Fibroblast of skin of scalp (primary cell): ENCODE measurements around the gene BTBD7. TPM values are rescaled to one million over a fixed set of nuclear protein-coding genes. Genes with fewer than 3 reads are reported as not detected.
"Not testable (repeated sequence)": the region's sequence is repeated elsewhere in the genome, so short reads cannot be mapped to it uniquely, and the experiment has no call there.

Source experiments
- DNase-seq: peaks from one replicate; pipeline ENCODE4 v3.0.0-alpha.2; 2013
- polyA plus RNA-seq, 2 experiments: library from polyadenylated mRNA; unstranded; fragments of 120-200 nt; gene quantifications; one replicate each; pipeline ENCODE4 v1.2.1, GENCODE V29; 2013; ENCODE audit not compliant: insufficient read length in 2 of 2

Gene BTBD7, protein sequence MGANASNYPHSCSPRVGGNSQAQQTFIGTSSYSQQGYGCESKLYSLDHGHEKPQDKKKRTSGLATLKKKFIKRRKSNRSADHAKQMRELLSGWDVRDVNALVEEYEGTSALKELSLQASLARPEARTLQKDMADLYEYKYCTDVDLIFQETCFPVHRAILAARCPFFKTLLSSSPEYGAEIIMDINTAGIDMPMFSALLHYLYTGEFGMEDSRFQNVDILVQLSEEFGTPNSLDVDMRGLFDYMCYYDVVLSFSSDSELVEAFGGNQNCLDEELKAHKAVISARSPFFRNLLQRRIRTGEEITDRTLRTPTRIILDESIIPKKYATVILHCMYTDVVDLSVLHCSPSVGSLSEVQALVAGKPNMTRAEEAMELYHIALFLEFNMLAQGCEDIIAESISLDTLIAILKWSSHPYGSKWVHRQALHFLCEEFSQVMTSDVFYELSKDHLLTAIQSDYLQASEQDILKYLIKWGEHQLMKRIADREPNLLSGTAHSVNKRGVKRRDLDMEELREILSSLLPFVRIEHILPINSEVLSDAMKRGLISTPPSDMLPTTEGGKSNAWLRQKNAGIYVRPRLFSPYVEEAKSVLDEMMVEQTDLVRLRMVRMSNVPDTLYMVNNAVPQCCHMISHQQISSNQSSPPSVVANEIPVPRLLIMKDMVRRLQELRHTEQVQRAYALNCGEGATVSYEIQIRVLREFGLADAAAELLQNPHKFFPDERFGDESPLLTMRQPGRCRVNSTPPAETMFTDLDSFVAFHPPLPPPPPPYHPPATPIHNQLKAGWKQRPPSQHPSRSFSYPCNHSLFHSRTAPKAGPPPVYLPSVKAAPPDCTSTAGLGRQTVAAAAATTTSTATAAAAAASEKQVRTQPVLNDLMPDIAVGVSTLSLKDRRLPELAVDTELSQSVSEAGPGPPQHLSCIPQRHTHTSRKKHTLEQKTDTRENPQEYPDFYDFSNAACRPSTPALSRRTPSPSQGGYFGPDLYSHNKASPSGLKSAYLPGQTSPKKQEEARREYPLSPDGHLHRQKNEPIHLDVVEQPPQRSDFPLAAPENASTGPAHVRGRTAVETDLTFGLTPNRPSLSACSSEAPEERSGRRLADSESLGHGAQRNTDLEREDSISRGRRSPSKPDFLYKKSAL
- 20.0 TPM for polyA plus RNA-seq (2013, experiment 1 of 2; ENCODE audit: insufficient read length)
- polyA plus RNA-seq (2013, experiment 2 of 2; ENCODE audit: insufficient read length), result 22.9 TPM

DNA sequence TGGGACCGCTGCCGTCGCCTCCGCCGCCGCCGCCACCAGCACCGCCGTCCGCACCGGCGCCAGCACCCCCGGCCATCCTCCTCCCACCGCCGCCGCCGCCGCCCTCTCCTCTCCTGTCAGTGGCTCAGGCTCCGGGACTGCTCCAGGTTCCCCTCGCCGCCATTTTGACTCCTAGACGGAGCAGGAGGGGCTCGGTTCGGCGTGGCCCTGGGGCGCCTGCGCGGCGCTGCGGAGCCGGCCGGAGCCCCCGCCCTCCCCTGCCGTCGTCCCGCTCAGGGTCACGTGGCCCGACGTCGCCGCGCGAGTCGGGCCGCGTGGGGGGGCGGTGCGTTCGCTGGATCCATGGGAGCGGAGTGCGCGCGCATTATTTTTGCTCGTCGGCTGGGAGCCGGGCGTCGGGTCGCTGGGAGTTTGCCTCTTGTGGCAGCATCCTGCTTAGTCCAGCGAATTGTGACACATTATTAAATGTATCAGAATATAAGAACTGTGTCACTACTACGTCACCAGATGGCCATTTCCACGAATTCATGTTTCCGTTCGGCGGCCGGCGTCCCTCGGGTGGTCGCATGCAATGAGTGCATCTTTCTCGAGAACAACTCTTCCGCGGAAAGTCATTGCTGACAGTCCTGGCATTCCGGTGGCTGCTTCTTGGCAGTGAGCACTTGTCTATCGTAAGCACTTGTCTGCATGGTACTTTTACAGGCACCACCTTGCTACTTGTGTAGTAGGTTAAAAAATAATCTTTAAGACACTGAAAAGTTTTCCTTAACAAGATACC, at the start of gene BTBD7:
Gene BTBD7 (minus strand): TSS at position 184 of the 778 bp plus-strand sequence. CDS start 36,985 bp downstream, outside the sequence.
- peak; percentile 98 for DNase-seq

DNA sequence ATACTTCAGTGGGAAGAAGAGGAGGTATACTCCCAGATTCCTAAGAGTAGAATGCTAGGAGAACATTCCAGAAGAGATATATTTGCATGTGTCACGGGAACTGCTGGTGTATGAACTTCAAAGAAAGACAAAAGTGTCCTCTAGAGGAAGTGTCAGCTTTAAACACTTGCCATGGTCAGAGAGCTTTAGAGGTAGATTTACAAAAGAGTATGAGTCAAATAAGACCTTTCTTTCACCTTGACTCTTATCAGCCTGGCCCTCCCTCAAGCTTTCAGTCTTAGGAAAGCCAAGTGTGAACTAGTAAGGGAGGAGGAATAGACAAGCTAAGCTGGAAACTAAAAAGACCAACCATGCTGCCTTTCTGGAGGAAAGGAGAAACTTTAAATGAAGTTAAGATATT, 48.8 kb upstream of the BTBD7 start:
- no peak for DNase-seq

DNA sequence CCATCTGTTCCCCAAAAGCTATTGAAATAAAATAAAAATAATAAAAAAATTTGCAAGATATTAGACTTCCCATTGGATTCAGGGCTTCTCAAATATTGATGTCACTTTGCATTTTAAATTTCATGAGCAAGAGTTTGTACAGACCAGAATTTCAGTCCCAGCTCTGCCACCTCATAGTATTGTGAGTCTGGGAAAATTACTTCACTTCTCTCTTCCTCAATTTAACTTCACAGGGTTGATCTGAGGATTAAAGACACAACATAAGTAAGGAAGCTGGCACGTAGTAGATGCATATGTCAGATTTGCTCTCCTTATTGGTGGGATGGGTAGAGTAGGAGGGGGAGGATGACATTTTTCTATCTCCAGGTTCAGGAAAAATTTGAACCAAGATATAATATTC, 47.0 kb upstream of the BTBD7 start:
- DNase-seq, result no peak

DNA sequence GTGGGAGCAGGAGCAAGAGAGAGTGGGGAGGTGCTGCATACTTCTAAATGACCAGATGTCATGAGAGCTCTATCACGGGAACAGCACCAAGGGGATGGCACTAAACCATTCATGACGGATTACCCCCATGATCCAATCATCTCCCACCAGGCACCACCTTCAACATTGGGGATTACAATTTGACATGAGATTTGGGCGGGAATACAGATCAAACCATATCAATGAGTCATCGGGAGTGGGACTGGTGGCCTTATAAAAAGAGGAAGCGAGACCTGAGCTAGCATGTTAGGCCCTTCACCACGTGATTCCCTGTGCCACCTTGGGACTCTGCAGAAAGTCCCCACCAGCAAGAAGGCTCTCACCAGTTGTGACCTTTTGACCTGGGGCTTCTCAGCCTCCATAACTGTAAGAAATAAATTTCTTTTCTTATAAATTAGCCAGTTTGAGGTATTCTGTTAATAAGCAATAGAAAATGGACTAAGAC, 42.9 kb upstream of the BTBD7 start:
- DNase-seq, result no peak

DNA sequence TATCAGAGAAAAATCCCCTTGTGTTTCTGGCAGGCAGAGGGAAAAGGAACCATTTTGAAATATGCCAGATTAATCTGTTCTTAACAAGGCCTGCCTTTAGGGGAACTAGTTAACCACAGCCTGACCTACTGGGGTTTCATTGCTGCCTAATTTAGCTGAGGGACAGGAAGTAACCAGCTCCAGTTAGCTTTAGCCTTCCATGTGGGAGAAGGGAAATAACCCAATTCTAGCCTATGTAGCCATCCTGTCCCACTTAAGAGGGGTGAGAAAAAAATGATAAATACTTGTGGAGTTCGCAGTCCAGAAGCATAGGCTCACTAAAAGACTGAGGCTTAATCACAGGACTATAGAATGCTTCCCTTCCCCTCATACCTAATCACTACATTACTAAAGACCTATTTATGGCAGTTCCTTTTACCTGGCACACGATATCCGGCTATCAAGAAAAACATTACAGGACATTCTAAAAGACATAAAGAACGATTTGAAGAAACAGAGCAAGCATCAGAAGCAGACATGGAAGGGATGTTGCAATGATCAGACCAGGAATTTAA, 37.0 kb upstream of the BTBD7 start:
- no peak for DNase-seq

DNA sequence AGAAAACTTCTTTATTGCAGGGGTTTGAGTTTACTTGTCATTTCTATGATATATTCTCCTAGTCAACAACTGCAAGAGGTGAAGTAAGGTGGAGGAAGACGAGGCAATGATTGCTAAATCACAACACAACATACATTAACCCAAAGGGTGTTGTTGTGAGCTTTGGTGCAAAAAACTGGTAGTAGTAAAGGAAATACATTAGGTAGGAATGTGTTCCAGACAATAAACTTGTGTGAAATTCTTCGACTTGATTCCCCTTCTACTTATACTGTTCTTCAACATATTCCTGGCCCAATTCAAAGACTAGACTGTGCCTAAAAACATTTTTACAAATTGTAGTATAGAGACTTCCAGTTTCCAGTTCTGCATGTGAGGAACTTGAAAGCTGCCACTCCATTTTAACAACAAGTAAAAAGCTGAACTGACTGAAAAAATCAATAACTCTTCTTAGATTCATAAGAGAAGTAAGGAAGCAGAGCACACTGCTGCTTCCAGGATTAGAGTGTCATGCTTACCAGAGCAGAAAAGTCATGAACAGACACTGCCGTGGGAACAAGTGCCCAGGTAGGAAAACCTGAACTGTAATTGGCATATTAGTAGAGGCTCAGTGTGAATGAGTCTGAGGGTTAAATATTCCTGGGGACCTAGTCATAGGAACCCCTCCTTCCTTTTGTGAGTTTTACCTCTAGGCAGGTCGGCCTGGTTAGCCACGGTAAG, 36.3 kb upstream of the BTBD7 start:
- DNase-seq, result no peak

DNA sequence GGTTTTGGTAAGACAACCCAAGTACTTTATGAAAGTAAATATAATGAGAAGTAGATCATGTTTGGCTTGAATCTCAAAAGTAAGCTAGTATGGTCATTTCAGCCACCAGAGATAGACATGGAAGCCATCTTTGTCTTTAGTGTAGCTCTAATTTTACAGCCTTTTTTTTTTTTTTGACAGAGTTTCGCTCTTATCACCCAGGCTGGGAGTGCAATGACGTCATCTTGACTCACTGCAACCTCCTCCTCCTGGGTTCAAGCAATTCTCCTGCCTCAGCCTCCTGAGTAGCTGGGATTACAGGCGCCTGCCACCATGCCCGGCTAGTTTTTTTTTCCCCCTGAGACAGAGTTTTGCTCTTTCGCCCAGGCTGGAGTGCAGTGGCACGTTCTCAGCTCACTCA, 22.0 kb upstream of the BTBD7 start:
- not testable (repeated sequence) for DNase-seq

DNA sequence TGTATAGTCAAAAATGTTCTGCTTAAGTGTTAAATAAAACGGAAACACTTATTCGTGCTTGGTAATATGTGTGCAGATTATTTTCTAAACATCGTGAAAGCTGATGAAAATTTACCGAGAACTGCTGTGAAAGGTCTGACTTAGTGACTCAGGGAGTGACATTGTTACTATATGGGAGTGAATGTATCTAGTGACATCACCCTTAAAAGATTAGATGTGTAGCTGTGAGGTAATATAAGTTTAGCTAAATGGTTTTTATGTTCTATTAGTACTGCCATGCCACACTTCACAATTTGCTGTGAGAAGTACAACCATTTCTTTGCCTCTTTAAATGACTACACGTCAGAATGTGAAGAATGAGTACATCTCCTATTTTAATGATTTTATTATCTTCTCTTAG, 15.5 kb upstream of the BTBD7 start:
- DNase-seq, result no peak

DNA sequence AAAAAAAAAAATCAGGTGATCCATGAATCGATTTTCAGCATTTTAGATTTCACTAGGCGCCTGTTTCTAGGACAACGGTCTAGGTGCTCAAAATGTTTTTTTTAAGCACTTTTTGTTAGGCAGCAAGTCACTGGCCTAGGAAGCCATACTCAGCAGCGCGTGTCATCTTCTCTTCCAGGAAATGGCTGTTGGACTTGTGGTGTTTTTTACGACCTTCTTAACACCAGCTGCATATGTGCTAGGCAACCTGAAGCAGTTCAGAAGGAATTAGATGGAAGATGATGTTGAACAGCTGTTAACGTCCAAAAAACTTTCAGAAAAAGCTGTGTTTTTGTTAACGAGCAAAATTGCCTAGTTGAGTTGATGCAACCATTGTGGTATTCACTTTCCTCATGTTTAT, 15.0 kb upstream of the BTBD7 start:
- DNase-seq, result no peak

DNA sequence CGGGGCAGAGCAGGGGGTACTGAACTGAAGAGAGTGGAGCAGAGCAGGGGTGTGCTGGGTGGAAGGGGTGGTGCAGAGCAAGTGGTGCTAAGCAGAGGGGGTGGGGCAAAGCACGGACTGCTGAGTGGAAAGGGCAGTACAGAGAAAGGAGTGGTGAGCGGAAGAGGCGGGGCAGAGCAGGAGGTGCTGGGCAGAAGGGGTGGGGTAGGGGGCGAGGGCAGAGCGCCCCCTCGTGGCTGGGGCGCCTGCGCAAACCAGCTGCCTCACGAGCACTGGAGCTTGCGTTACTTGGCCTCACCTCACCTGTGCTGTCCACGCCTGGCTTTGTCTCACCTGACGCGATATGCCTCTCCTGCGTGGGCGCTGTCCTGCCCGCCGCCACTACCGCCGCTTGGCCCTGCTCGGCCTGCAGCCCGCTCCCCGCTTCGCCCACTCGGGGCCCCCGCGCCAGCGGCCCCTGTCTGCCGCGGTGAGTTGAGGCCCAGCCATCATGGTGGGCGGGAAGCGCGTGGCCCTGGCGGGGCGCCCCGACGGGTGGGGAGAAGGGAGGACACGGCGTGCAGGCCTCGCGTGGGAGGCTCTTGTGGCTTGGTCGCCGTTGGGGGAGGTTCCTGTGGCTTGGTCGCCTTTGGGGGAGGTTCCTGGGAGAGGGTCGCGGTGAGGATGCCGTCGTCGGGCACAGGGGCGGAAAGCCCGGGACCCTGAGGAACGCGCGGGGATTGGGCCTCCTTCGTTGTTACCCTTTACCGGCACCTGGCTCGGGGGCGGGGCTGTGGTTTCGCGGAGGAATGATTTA, 14.3 kb upstream of the BTBD7 start, which contains the start of gene COX8C:
Gene COX8C (plus strand): TSS at position 257 of the 796 bp plus-strand sequence. CDS start 87 bp downstream, at position 344.
- DNase-seq, result no peak

DNA sequence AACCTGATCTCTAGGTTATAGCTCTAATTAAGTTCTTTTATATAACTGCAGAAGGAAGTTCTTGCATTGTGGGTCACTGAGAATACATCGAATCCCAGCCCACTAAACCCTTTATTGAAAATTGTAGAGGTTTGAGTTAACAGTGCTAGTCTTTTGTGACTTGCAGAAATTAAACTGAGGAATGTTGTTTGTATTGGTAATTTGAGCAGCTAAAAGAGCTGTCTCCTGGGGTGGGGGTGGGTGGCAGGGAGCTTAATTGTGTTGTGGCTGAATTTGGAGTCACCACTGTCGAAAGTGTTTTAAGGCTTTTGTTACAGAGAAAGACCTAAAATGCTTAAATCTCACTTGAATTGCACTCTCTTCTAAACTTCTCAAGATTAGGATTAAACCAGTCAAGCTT, 11.0 kb upstream of the BTBD7 start:
- DNase-seq, result no peak

DNA sequence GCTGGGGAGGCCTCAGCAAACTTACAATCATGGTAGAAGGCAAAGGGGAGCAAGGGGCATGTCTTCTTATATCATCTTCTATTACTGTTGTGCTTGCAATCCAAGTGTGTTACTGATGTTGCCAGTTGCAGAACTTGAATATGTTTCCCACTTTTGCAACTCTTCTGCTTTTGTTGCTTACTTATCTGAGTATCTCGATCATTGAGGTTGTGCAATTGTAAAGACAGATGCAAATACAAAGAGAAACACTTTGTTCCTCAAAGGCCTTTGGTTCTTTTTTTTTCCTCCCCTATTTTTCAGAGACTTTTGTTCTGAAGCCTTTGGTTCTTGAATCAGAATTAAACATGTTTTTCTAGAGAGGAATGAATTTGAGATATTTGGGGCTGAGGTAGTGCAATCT, 10.4 kb upstream of the BTBD7 start:
- DNase-seq, result no peak

DNA sequence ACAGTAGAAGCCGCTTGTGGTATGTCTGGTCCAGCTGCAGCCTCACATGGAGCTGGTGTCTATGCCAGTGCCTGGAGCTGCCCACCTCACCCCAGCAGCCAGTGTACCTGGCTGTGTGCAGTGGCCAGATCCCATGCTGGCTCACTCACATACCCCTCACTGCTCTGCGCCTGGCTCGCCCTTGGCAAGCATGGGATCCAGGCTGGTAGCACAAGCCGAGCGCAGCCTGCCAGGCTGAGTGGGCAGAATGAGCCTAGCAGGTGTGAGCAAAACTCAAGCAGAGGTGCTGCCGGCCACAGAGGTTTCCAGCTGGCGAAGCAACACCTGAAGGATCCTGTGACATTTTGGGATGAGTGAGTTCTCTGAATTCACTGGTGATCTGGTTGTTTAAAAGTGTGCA, 5.0 kb upstream of the BTBD7 start:
- no peak for DNase-seq

DNA sequence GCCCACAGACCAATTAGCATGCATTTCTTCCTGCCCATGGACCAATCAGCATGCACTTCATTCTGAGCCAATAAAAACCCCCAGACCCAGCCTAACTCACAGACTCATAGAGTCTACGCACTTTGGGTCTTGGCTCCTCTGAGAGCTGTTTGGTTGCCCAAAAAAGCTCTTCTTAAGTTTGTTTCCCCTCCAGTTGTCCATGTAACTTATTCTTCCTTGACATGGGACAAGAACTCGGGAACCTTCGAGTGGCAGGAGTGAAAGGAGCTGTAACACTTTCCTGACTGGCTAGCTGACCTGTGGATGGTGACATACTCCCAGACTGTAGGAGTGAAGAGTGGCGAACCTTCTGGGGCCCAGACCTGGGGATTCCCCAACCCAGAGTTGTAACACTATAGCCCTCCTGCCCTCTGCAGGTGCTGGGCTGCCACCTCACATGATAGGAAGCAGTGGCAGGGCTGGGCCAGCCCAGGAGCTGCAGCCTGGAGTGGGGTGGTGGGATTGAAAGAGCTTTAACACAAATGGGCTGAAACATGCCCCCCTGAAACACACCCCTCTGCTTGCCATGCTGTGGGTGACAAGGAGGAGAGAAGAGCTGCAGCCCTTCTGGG, 4.4 kb upstream of the BTBD7 start:
- no peak for DNase-seq

DNA sequence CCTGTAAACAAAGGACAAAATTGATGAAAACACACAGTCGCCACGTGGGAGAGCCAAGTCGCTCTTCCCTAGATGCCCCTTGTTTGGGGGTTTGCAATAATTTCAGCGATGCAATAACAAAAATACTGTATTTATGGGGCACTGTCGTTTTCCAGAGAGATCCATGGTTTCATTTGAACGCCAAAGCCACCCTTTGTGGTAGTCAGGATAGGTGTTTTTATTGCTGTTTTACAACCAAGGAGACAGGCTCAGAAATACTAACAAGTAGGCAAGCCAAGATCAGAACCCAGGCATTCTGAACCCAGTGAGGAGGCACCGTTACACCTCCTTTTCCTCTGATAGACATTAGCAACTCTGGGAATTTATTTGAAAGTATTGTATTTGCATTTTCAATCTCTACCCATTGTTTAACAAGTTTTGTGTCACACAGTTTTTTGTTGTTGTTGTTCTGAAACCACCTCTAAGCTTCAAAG, 831 bp upstream of the BTBD7 start:
- DNase-seq, result no peak

DNA sequence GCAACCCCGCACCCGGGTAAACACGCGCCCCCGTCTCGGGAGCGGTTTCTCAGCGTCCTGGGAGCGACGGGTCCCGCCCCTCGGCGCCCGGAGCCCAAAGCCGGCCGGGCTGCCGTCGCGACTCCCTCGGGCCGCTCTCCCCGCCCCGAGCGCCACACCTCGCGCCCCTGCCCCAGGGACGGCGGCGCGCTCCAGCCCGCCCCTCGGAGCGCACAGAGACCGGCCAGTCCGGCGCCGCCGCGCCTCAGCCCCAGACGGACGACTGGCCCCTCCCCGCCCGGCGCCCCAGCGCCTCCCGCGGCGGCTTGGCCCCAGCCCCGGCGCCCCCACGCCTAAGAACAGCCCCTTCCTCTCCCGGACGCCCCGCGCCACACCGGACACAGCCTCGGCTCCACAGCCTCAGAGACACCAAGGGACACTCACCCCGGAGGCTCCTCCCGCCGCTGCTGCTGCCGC, 411 bp downstream of the BTBD7 start:
- DNase-seq, result peak; percentile 53

DNA sequence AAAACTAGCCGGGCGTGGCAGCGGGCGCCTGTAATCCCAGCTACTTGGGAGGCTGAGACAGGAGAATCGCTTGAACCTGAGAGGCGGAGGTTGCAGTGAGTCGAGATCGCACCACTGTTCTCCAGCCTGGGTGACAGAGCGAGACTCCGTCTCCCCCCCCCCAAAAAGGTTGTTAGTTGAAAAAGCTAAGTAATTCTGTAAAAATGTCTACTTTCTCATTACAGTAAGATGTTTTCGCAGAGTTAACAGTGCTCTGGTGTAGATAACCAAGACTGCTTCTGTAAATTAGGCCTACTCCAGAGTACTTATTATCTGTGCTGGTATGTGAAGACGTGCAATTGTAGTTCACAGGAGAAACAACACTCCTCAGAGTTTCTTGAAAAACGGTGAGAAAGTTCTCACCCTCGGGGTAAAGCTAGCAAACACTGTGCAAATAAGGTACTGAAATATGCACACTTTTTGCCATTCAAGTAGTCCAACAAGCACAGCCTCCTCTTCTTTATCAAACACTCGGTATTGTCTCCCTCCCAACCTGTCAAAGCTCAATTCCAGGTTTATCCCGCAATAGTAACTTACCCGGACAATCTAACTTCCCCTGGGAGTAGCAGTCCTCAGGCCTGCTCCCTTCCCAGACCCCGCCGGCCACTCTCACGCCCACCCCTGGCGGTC, 974 bp downstream of the BTBD7 start:
- no peak for DNase-seq

DNA sequence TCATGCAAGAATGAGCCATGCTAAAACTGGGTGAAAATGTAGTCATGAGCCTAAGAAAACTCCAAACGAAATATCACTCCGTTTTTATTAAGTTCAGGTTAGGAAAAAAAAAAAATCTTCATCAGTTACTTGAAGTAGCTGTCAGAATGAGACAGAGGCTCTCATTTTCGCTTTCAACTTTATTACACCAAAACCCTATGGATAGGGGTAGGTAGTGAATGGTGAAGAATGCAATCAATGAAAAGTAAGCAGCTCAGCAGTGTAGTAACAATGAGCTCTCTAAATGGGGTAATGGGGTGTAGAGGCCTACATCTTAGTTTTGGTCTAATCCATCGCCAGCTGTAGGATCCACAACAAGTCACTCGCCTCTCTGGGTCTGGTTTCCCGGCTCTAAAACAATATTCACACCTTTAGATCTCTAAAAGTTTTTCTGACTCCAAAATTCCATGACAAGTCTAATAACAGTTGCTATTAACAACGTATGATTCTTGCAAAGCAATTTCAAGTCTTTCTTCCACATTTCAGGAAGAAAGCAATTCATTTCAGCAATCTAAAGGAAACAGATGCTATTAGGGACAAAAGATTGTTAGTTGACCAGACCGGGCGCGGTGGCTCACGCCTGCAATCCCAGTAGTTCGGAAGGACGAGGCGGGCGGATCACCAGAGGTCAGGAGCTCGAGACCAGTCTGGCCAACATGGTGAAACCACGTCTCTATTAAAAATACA, 1.7 kb downstream of the BTBD7 start:
- DNase-seq, result no peak
